Measurements from ENCODE around the gene FLII.

The FLII gene

GRCh38 chr17:18237461-18237860 lies 21.1 kb downstream of the FLII start:
- no peaks in the 10 kb centered on the region for H3K36me3 ChIP-seq (ENCODE audit: control insufficient read depth, insufficient read depth, low read length)
- TF ChIP-seq CTCF (IDR thresholded peaks at IDR 0.05; ENCODE audit: insufficient read depth, low read length, poor library complexity, severe bottlenecking), result no peak
- H3K4me3 ChIP-seq (replicated peaks; ENCODE audit: low read depth, low read length), result no peak overlapping the region
- H3K27me3 ChIP-seq (replicated peaks; ENCODE audit: control insufficient read depth, insufficient read depth, low read length), result no peaks in the 10 kb centered on the region
- DNase-seq (ENCODE audit: extremely low read depth, insufficient read length), result no peak

- no peak for TF ChIP-seq CTCF (IDR thresholded peaks at IDR 0.05; ENCODE audit: insufficient read depth, low read length, poor library complexity, severe bottlenecking)
- H3K36me3 ChIP-seq (ENCODE audit: control insufficient read depth, insufficient read depth, low read length), result no peaks in the 10 kb centered on the region
- no peaks in the 10 kb centered on the region for H3K27me3 ChIP-seq (replicated peaks; ENCODE audit: control insufficient read depth, insufficient read depth, low read length)
- no peak overlapping the region for H3K4me3 ChIP-seq (replicated peaks; ENCODE audit: low read depth, low read length)
- no peak for DNase-seq (ENCODE audit: extremely low read depth, insufficient read length)
Observed at GRCh38 chr17:18236494-18236893, 22.0 kb downstream of the FLII start.

- Histone ChIP-seq H3K36me3 (ENCODE audit: control insufficient read depth, insufficient read depth, low read length) (no peaks in the 10 kb centered on the region), H3K4me3 (replicated peaks; ENCODE audit: low read depth, low read length) (no peak overlapping the region), H3K27me3 (replicated peaks; ENCODE audit: control insufficient read depth, insufficient read depth, low read length) (no peaks in the 10 kb centered on the region)
- no peak for TF ChIP-seq CTCF (IDR thresholded peaks at IDR 0.05; ENCODE audit: insufficient read depth, low read length, poor library complexity, severe bottlenecking)
- no peak for DNase-seq (ENCODE audit: extremely low read depth, insufficient read length)
Observed at GRCh38 chr17:18235743-18236256, 22.7 kb downstream of the FLII start.

GRCh38 chr17:18234853-18235380 lies 23.6 kb downstream of the FLII start:
- no peaks in the 10 kb centered on the region for H3K36me3 ChIP-seq (ENCODE audit: control insufficient read depth, insufficient read depth, low read length)
- TF ChIP-seq CTCF (IDR thresholded peaks at IDR 0.05; ENCODE audit: insufficient read depth, low read length, poor library complexity, severe bottlenecking), result no peak
- H3K4me3 ChIP-seq (replicated peaks; ENCODE audit: low read depth, low read length), result no peak overlapping the region
- DNase-seq (ENCODE audit: extremely low read depth, insufficient read length), result no peak
- no peaks in the 10 kb centered on the region for H3K27me3 ChIP-seq (replicated peaks; ENCODE audit: control insufficient read depth, insufficient read depth, low read length)

- H3K4me3 ChIP-seq (replicated peaks; ENCODE audit: low read depth, low read length), result no peak overlapping the region
- no peak for DNase-seq (ENCODE audit: extremely low read depth, insufficient read length)
- no peak for TF ChIP-seq CTCF (IDR thresholded peaks at IDR 0.05; ENCODE audit: insufficient read depth, low read length, poor library complexity, severe bottlenecking)
- no peaks in the 10 kb centered on the region for H3K27me3 ChIP-seq (replicated peaks; ENCODE audit: control insufficient read depth, insufficient read depth, low read length)
- no peaks in the 10 kb centered on the region for H3K36me3 ChIP-seq (ENCODE audit: control insufficient read depth, insufficient read depth, low read length)
Observed at GRCh38 chr17:18233803-18234518, 24.6 kb downstream of the FLII start.

Measured in GM06990 (cell line).